A549 (cell line): Measurements from ENCODE around the gene ACVR2A.

ENCODE experiments used
- CBX2 ChIP-seq: fragments of 200-600 bp; sonication (generic); IDR thresholded peaks from 2 replicates; pipeline ENCODE4 v1.6.1; 2016; ENCODE audit warnings: low read depth, mild to moderate bottlenecking, borderline replicate concordance
- EP300 ChIP-seq, 2 experiments: fragments of >200 bp; sonication (Bioruptor Twin); formaldehyde crosslinking; IDR thresholded peaks; 2 replicates in 1 of 2; 3 replicates in 1 of 2; pipeline ENCODE4 v1.6.1; 2016 to 2017
- JUN ChIP-seq, 2 experiments: fragments of >200 bp; sonication (Bioruptor Twin); formaldehyde crosslinking; IDR thresholded peaks; 2 replicates in 1 of 2; 3 replicates in 1 of 2; pipeline ENCODE4 v1.6.1; 2016 to 2017
- KDM5A ChIP-seq: fragments of 200-600 bp; sonication (generic); IDR thresholded peaks from 2 replicates; pipeline ENCODE4 v1.6.1; 2016; ENCODE audit warnings: antibody characterized with exemption, mild to moderate bottlenecking
- POLR2A ChIP-seq: IDR thresholded peaks from 2 replicates; pipeline ENCODE4 v1.6.1; 2012; ENCODE audit warnings: mild to moderate bottlenecking, low read length
- RAD21 ChIP-seq, 2 experiments: fragments of >200 bp in 1 of 2; sonication (Bioruptor Twin) in 1 of 2; formaldehyde crosslinking in 1 of 2; IDR thresholded peaks in 1 of 2; conservative IDR thresholded peaks in 1 of 2; 2 replicates in 1 of 2; 3 replicates in 1 of 2; pipeline ENCODE4 v1.6.1; 2012 to 2018; ENCODE audit warnings: inconsistent platforms in 1 of 2
- RFX5 ChIP-seq: fragments of 450-650 bp; IDR thresholded peaks from 2 replicates; pipeline ENCODE4 v1.7.1; 2014; ENCODE audit warnings: antibody characterized with exemption, mild to moderate bottlenecking, moderate library complexity
- TF ChIP-seq, protein P1 (sequence below): fragments of >200 bp; sonication (Bioruptor Twin); formaldehyde crosslinking; IDR thresholded peaks from 3 replicates; pipeline ENCODE4 v1.5.1; 2016

DNA sequence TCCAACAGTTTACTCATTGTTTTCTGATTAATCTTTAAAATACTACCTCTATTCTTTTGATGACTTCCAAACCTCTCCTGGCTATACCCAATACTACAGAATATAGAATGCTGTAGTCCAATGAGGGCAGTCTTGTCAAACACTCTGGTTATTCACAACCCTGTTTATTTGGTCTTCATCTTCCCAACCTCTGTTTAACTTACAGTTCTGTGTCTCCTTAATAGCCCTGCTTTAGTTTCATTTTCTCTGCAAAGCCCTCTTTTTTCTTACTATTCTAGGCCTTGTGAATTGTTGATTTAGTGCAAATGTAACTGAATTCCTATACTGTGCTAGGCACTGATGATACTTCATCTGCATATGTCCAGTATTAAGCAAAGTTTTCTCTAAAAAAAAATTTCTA, 40.0 kb downstream of the ACVR2A start:
- TF ChIP-seq RFX5 (no peak), EP300 (IDR thresholded peaks at IDR 0.05) (no peak), POLR2A (no peak), KDM5A (no peak), RAD21 (conservative IDR thresholded peaks at IDR 0.05 in 1 of 2, IDR thresholded peaks at IDR 0.05 in 1 of 2) (no peak), JUN (IDR thresholded peaks at IDR 0.05) (no peak), CBX2 (no peak)
- TF ChIP-seq, protein P1, sequence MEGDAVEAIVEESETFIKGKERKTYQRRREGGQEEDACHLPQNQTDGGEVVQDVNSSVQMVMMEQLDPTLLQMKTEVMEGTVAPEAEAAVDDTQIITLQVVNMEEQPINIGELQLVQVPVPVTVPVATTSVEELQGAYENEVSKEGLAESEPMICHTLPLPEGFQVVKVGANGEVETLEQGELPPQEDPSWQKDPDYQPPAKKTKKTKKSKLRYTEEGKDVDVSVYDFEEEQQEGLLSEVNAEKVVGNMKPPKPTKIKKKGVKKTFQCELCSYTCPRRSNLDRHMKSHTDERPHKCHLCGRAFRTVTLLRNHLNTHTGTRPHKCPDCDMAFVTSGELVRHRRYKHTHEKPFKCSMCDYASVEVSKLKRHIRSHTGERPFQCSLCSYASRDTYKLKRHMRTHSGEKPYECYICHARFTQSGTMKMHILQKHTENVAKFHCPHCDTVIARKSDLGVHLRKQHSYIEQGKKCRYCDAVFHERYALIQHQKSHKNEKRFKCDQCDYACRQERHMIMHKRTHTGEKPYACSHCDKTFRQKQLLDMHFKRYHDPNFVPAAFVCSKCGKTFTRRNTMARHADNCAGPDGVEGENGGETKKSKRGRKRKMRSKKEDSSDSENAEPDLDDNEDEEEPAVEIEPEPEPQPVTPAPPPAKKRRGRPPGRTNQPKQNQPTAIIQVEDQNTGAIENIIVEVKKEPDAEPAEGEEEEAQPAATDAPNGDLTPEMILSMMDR: no peak
